SK-N-SH treated with all-trans-retinoic acid at 6 μM for 48 hours (cell line): Measurements from ENCODE around the gene PEG3.

Source experiments
- CSDC2 ChIP-seq: fragments of 250-450 bp; sonication (Bioruptor Pico); IDR thresholded peaks from 2 replicates; pipeline ENCODE4 v1.5.0; 2020; ENCODE audit warnings: mild to moderate bottlenecking, moderate library complexity
- GLIS3 ChIP-seq: fragments of 250-450 bp; sonication (Bioruptor Pico); IDR thresholded peaks from 2 replicates; pipeline ENCODE4 v1.5.0; 2020; ENCODE audit warnings: mild to moderate bottlenecking, moderate library complexity
- ISL1 ChIP-seq: fragments of 250-450 bp; sonication (Bioruptor Pico); IDR thresholded peaks from 2 replicates; pipeline ENCODE4 v2.1.2; 2022; ENCODE audit warnings: mild to moderate bottlenecking, moderate library complexity
- RARB ChIP-seq: fragments of 250-450 bp; sonication (Bioruptor Pico); IDR thresholded peaks from 2 replicates; pipeline ENCODE4 v1.8.0; 2021; ENCODE audit warnings: mild to moderate bottlenecking, moderate library complexity
- TOX ChIP-seq: fragments of 250-450 bp; sonication (Bioruptor Pico); IDR thresholded peaks from 2 replicates; pipeline ENCODE4 v1.8.0; 2021; ENCODE audit warnings: mild to moderate bottlenecking, moderate library complexity, borderline replicate concordance
- ZC3H10 ChIP-seq: fragments of 250-450 bp; sonication (Bioruptor Pico); IDR thresholded peaks from 2 replicates; pipeline ENCODE4 v1.5.1; 2021; ENCODE audit warnings: mild to moderate bottlenecking, moderate library complexity
- ZFP30 ChIP-seq: fragments of 450-650 bp; formaldehyde crosslinking; IDR thresholded peaks from 2 replicates; pipeline ENCODE4 v1.5.0; 2022; ENCODE audit warnings: mild to moderate bottlenecking, moderate library complexity
- ZNF70 ChIP-seq: fragments of 450-650 bp; formaldehyde crosslinking; IDR thresholded peaks from 2 replicates; pipeline ENCODE4 v1.5.0; 2020; ENCODE audit warnings: mild to moderate bottlenecking, moderate library complexity
- TF ChIP-seq, protein P1 (sequence below): fragments of 250-450 bp; sonication (Bioruptor Pico); IDR thresholded peaks from 2 replicates; pipeline ENCODE4 v1.8.0; 2020; ENCODE audit warnings: mild to moderate bottlenecking, moderate library complexity, borderline replicate concordance
- TF ChIP-seq, protein P2 (sequence below): fragments of 250-450 bp; sonication (Bioruptor Pico); IDR thresholded peaks from 2 replicates; pipeline ENCODE4 v1.5.1; 2021; ENCODE audit warnings: mild to moderate bottlenecking, moderate library complexity

DNA sequence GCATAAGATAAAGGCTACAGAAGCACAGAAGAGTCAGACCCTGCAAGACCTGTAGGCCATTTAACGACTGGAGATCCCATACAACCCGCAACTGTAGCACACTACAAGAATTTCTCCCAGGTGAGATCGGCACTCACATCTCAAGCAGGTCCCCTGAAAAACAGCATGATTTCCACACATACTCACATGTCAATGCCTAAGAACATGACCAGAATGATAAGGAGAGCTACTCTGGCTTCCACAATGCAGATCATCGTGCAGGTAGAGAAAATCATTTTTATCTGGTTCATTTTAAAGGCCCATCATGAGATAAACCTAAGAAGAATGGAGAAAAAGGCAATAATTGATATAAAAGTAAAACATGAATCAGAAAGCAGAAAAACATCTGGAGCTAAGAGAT, 17.5 kb upstream of the PEG3 start:
- no peak for TF ChIP-seq ZFP30 (CRISPR knock-in tag)
- TF ChIP-seq TOX, result no peak
- TF ChIP-seq ZC3H10 (CRISPR knock-in tag), result no peak
- no peak for TF ChIP-seq RARB (CRISPR knock-in tag)
- TF ChIP-seq GLIS3, result no peak
- TF ChIP-seq CSDC2, result no peak
- TF ChIP-seq, protein P1, sequence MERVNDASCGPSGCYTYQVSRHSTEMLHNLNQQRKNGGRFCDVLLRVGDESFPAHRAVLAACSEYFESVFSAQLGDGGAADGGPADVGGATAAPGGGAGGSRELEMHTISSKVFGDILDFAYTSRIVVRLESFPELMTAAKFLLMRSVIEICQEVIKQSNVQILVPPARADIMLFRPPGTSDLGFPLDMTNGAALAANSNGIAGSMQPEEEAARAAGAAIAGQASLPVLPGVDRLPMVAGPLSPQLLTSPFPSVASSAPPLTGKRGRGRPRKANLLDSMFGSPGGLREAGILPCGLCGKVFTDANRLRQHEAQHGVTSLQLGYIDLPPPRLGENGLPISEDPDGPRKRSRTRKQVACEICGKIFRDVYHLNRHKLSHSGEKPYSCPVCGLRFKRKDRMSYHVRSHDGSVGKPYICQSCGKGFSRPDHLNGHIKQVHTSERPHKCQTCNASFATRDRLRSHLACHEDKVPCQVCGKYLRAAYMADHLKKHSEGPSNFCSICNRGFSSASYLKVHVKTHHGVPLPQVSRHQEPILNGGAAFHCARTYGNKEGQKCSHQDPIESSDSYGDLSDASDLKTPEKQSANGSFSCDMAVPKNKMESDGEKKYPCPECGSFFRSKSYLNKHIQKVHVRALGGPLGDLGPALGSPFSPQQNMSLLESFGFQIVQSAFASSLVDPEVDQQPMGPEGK, result no peak
- no peak for TF ChIP-seq ISL1
- no peak for TF ChIP-seq ZNF70
- TF ChIP-seq, protein P2, sequence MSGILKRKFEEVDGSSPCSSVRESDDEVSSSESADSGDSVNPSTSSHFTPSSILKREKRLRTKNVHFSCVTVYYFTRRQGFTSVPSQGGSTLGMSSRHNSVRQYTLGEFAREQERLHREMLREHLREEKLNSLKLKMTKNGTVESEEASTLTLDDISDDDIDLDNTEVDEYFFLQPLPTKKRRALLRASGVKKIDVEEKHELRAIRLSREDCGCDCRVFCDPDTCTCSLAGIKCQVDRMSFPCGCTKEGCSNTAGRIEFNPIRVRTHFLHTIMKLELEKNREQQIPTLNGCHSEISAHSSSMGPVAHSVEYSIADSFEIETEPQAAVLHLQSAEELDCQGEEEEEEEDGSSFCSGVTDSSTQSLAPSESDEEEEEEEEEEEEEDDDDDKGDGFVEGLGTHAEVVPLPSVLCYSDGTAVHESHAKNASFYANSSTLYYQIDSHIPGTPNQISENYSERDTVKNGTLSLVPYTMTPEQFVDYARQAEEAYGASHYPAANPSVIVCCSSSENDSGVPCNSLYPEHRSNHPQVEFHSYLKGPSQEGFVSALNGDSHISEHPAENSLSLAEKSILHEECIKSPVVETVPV (CRISPR knock-in tag), result no peak
